ENCODE results near the gene INPPL1.

- TF ChIP-seq CTCF (IDR thresholded peaks at IDR 0.05) (no peak), EP300 (IDR thresholded peaks at IDR 0.05) (no peak), POLR2A (IDR thresholded peaks at IDR 0.05) (no peak), POLR2AphosphoS5 (IDR thresholded peaks at IDR 0.05) (no peak)
Measured at GRCh38 chr11:72253392-72253791, 28.8 kb downstream of the INPPL1 start.

Measured in sigmoid colon (tissue), 4 donors.